ENCODE data around the gene CTSS.

Gene CTSS

GRCh38 chr1:150706091-150706490 lies 59.5 kb downstream of the CTSS start:
- no peak for DNase-seq (ENCODE audit: low read depth in 2 of 3, low spot score in 2 of 3)

- DNase-seq (ENCODE audit: low read depth in 2 of 3, low spot score in 2 of 3) = no peak
These were observed 62.2 kb downstream of the CTSS start for GRCh38 chr1:150703427-150703826.

GRCh38 chr1:150696995-150697927 lies 68.3 kb downstream of the CTSS start, which contains the start of gene GOLPH3L:
GOLPH3L (minus strand) TSS chr1:150697154; CDS start chr1:150694838, 2,316 bp downstream.
- peak; percentile 29 to 71 (median 68) for DNase-seq (ENCODE audit: low read depth in 2 of 3, low spot score in 2 of 3)

- DNase-seq (ENCODE audit: low read depth in 2 of 3, low spot score in 2 of 3) = no peak
These were observed 69.0 kb downstream of the CTSS start for GRCh38 chr1:150696590-150696989.

- no peak for DNase-seq (ENCODE audit: low read depth in 2 of 3, low spot score in 2 of 3)
These were observed 69.4 kb downstream of the CTSS start for GRCh38 chr1:150696162-150696561.

- DNase-seq (ENCODE audit: low read depth in 2 of 3, low spot score in 2 of 3) = no peak
These were observed 70.0 kb downstream of the CTSS start for GRCh38 chr1:150695561-150695960.

- no peak for DNase-seq (ENCODE audit: low read depth in 2 of 3, low spot score in 2 of 3)
These were observed 72.9 kb downstream of the CTSS start for GRCh38 chr1:150692720-150693119.

GRCh38 chr1:150688763-150689162 lies 76.8 kb downstream of the CTSS start:
- no peak for DNase-seq (ENCODE audit: low read depth in 2 of 3, low spot score in 2 of 3)

GRCh38 chr1:150686275-150686674 lies 79.3 kb downstream of the CTSS start:
- no peak for DNase-seq (ENCODE audit: low read depth in 2 of 3, low spot score in 2 of 3)

- no peak for DNase-seq (ENCODE audit: low read depth in 2 of 3, low spot score in 2 of 3)
These were observed 81.7 kb downstream of the CTSS start for GRCh38 chr1:150683914-150684313.
